Smooth muscle cell (in vitro differentiated cells): Measurements from ENCODE around the gene EGFR. TPM values are rescaled to one million over a fixed set of nuclear protein-coding genes. Genes with fewer than 3 reads are reported as not detected.

Experiments
- DNase-seq: peaks from one replicate; lab custom pipeline; 2025; ENCODE audit not compliant: unreplicated experiment; lab: John Stamatoyannopoulos, UW
- H2AFZ ChIP-seq: fragments of 200-600 bp; sonication (generic); 2 replicates; pipeline ENCODE4 v1.6.0; 2016; ENCODE audit warnings: antibody characterized with exemption, low read depth, mild to moderate bottlenecking
- H3F3A ChIP-seq: fragments of 200-600 bp; sonication (generic); 2 replicates; pipeline ENCODE4 v1.6.0; 2017; ENCODE audit warnings: antibody characterized with exemption, low read depth
- H3K27ac ChIP-seq: fragments of 200-600 bp; sonication (generic); 2 replicates; pipeline ENCODE4 v1.5.1; 2016; ENCODE audit warnings: low read depth, mild to moderate bottlenecking
- H3K27me3 ChIP-seq: fragments of 200-600 bp; sonication (generic); 2 replicates; pipeline ENCODE4 v1.6.1; 2016; ENCODE audit warnings: low read depth, mild to moderate bottlenecking
- H3K36me3 ChIP-seq: fragments of 200-600 bp; sonication (generic); 2 replicates; pipeline ENCODE4 v1.5.1; 2016; ENCODE audit warnings: low read depth
- H3K4me1 ChIP-seq: fragments of 200-600 bp; sonication (generic); 2 replicates; pipeline ENCODE4 v1.5.1; 2016; ENCODE audit warnings: low read depth
- H3K4me2 ChIP-seq: fragments of 200-600 bp; sonication (generic); 2 replicates; pipeline ENCODE4 v1.6.0; 2016; ENCODE audit warnings: mild to moderate bottlenecking
- H3K4me3 ChIP-seq: fragments of 200-600 bp; sonication (generic); 2 replicates; pipeline ENCODE4 v1.5.1; 2016; ENCODE audit warnings: mild to moderate bottlenecking
- H3K79me2 ChIP-seq: fragments of 200-600 bp; sonication (generic); 2 replicates; pipeline ENCODE4 v1.6.0; 2016; ENCODE audit warnings: low read depth, mild to moderate bottlenecking
- H3K9ac ChIP-seq: fragments of 200-600 bp; sonication (generic); 2 replicates; pipeline ENCODE4 v1.6.0; 2016; ENCODE audit warnings: low read depth
- H3K9me3 ChIP-seq: fragments of 200-600 bp; sonication (generic); replicated peaks from 2 replicates; pipeline ENCODE4 v1.5.1; 2016; ENCODE audit warnings: low read depth
- H4K20me1 ChIP-seq: fragments of 200-600 bp; sonication (generic); 2 replicates; pipeline ENCODE4 v1.6.0; 2016; ENCODE audit warnings: low read depth
- CTCF ChIP-seq: fragments of 200-600 bp; sonication (generic); IDR thresholded peaks from 2 replicates; pipeline ENCODE4 v1.5.1; 2017; ENCODE audit warnings: borderline replicate concordance, mild to moderate bottlenecking, antibody characterized with exemption; ENCODE audit not compliant: insufficient read depth, poor library complexity, severe bottlenecking
- WGBS: methylation state at CpG from one replicate; pipeline ENCODE4 v1.1.7; 2016; ENCODE audit warnings: low lambda C conversion rate; 5-methylcytosine and 5-hydroxymethylcytosine counted together
- polyA plus RNA-seq: library from polyadenylated mRNA; unstranded; fragments of >200 nt; fragmentation: Nextera tagmentation; extraction: Ambion mirVana; gene quantifications from 2 replicates; pipeline ENCODE4 v1.2.1, GENCODE V29; 2016
- total RNA-seq: library from RNA; depleted of rRNA; stranded (reverse); fragments of >200 nt; gene quantifications from 2 replicates; pipeline ENCODE4 v1.2.3, GENCODE V29; 2014

EGFR gene
- total and polyA plus RNA-seq, 2 experiments from 2014 or later, result 9.0 to 31.1 TPM

- 86% methylated on average over 13 of the region's 13 CpGs for WGBS
- H3K9me3 ChIP-seq, result no peaks in the 10 kb centered on the region
- TF ChIP-seq CTCF, result no peak
- no peak for DNase-seq
- H3K4me1 ChIP-seq, result no peaks in the 10 kb centered on the region
- H3K79me2 ChIP-seq, result no peaks in the 10 kb centered on the region
- no peaks in the 10 kb centered on the region for H3F3A ChIP-seq
- no peaks in the 10 kb centered on the region for H4K20me1 ChIP-seq
- no peaks in the 10 kb centered on the region for H3K27me3 ChIP-seq
- no peak overlapping the region for H3K27ac ChIP-seq
- no peak overlapping the region for H3K4me2 ChIP-seq
- no peak overlapping the region for H3K4me3 ChIP-seq
- H3K9ac ChIP-seq, result no peak overlapping the region
- H3K36me3 ChIP-seq, result no peaks in the 10 kb centered on the region
- no peak overlapping the region for H2AFZ ChIP-seq
Measured at GRCh38 chr7:55244006-55244745, 225.4 kb downstream of the EGFR start.

GRCh38 chr7:55245271-55245723 lies 226.5 kb downstream of the EGFR start:
- Histone ChIP-seq H3K27me3 (no peaks in the 10 kb centered on the region), H3F3A (peaks cover 3% of the 10 kb centered on the region), H3K36me3 (no peaks in the 10 kb centered on the region), H3K9ac (no peak overlapping the region), H3K79me2 (no peaks in the 10 kb centered on the region), H4K20me1 (no peaks in the 10 kb centered on the region), H3K4me1 (no peaks in the 10 kb centered on the region), H3K27ac (peak overlapping the region; percentile 34), H3K4me2 (no peak overlapping the region), H3K4me3 (no peak overlapping the region), H3K9me3 (no peaks in the 10 kb centered on the region), H2AFZ (no peak overlapping the region)
- no peak for DNase-seq
- no peak for TF ChIP-seq CTCF
- WGBS, result 57% methylated on average over 11 of the region's 11 CpGs

GRCh38 chr7:55246171-55246570 lies 227.4 kb downstream of the EGFR start:
- DNase-seq, result no peak
- Histone ChIP-seq H3K27ac (no peak overlapping the region), H3K4me1 (no peaks in the 10 kb centered on the region), H4K20me1 (no peaks in the 10 kb centered on the region), H3K79me2 (no peaks in the 10 kb centered on the region), H3K36me3 (no peaks in the 10 kb centered on the region), H2AFZ (no peak overlapping the region), H3K9ac (no peak overlapping the region), H3K4me3 (no peak overlapping the region), H3K27me3 (no peaks in the 10 kb centered on the region), H3F3A (peaks cover 3% of the 10 kb centered on the region), H3K9me3 (no peaks in the 10 kb centered on the region), H3K4me2 (no peak overlapping the region)
- TF ChIP-seq CTCF, result no peak
- 95% methylated on average over 5 of the region's 5 CpGs for WGBS

GRCh38 chr7:55247428-55247827 lies 228.6 kb downstream of the EGFR start:
- Histone ChIP-seq H3K27me3 (no peaks in the 10 kb centered on the region), H3F3A (peaks cover 3% of the 10 kb centered on the region), H3K4me3 (no peak overlapping the region), H3K27ac (no peak overlapping the region), H3K9ac (no peak overlapping the region), H3K4me2 (peak overlapping the region; percentile 25), H3K79me2 (no peaks in the 10 kb centered on the region), H3K36me3 (no peaks in the 10 kb centered on the region), H3K9me3 (no peaks in the 10 kb centered on the region), H2AFZ (no peak overlapping the region), H3K4me1 (no peaks in the 10 kb centered on the region), H4K20me1 (no peaks in the 10 kb centered on the region)
- 71% methylated on average over 1 of the region's 1 CpG for WGBS
- no peak for DNase-seq
- no peak for TF ChIP-seq CTCF
